Natural killer cell treated with Interleukin-12 subunit alpha and Interleukin-12 subunit beta and Interleukin-15 and Interleukin-18, amount 100 ng/mL, for 72 hours (primary cell): ENCODE measurements around the gene ANAPC15. TPM values are rescaled to one million over a fixed set of nuclear protein-coding genes. Genes with fewer than 3 reads are reported as not detected.

Source experiments
- ATAC-seq, 2 donors: fragments of 150-1000 bp; cut with Tn5 transposase in 1 of 2; sonication (Bioruptor Pico), chemical (Tn5 transposase) in 1 of 2; 2 replicates each; pipeline ENCODE4 v1.10.0; 2021
- DNase-seq: peaks from one replicate; pipeline ENCODE4 v3.0.0; 2022; ENCODE audit warnings: low spot score
- H3K27ac Mint-ChIP-seq, 2 donors: 1 replicate in 1 of 2; 2 replicates in 1 of 2; pipeline ENCODE4 v1.8.0; 2022; ENCODE audit warnings: mixed read lengths in 2 of 2, mild to moderate bottlenecking in 1 of 2, moderate library complexity in 1 of 2
- H3K27me3 Mint-ChIP-seq, 2 donors: 1 replicate in 1 of 2; 2 replicates in 1 of 2; pipeline ENCODE4 v1.8.0; 2022; ENCODE audit warnings: mixed read lengths in 2 of 2
- H3K36me3 Mint-ChIP-seq: one replicate; pipeline ENCODE4 v1.8.0; 2022; ENCODE audit warnings: mixed read lengths
- H3K4me1 Mint-ChIP-seq, 2 donors: 1 replicate in 1 of 2; 2 replicates in 1 of 2; pipeline ENCODE4 v1.8.0; 2022; ENCODE audit warnings: low read depth in 2 of 2, mixed read lengths in 2 of 2, mild to moderate bottlenecking in 1 of 2
- H3K4me3 Mint-ChIP-seq: one replicate; pipeline ENCODE4 v1.8.0; 2022; ENCODE audit warnings: mixed read lengths
- H3K9me3 Mint-ChIP-seq: 2 replicates; pipeline ENCODE4 v1.8.0; 2022; ENCODE audit warnings: mixed read lengths
- total RNA-seq, 2 donors: library from RNA; stranded (reverse); gene quantifications; one replicate each; pipeline ENCODE4 v1.2.3, GENCODE V29; 2022

ANAPC15 gene
- total RNA-seq, 2 donors from 2014 or later = 37.4 to 37.7 TPM

GRCh38 chr11:72116019-72116755, 3.7 kb upstream of the ANAPC15 start:
- H3K27ac Mint-ChIP-seq = no peak overlapping the region
- H3K4me1 Mint-ChIP-seq = peaks cover 15 to 21% of the 10 kb centered on the region in 2 donors
- H3K9me3 Mint-ChIP-seq = no peaks in the 10 kb centered on the region
- no peaks in the 10 kb centered on the region for H3K36me3 Mint-ChIP-seq
- ATAC-seq (no peak), DNase-seq (no peak)
- H3K4me3 Mint-ChIP-seq = no peak overlapping the region
- peaks cover 15 to 16% of the 10 kb centered on the region in 2 donors for H3K27me3 Mint-ChIP-seq

DNA sequence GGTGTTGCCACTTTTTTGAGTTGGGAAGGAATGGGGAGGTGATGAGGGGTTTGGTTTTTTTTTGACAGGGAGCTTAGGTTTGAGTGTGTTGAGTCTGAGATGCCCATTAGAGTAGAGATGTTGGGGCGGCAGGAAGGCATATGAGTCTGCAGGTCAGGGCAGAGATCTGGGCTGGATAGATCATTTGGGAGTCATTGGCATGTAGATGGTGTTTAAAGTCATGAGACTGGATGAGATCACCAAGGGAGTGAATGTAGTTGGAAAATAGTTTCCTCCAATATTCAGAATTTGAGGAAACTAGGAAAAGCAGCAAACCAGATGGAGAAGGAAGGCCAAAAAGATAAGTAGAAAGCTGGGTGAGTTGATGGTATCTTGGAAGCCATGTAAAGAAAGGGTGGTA, 2.1 kb upstream of the ANAPC15 start:
- Mint-ChIP-seq H3K4me1 (peaks cover 21 to 30% of the 10 kb centered on the region in 2 donors), H3K27me3 (peaks cover 10 to 12% of the 10 kb centered on the region in 2 donors), H3K4me3 (no peak overlapping the region), H3K9me3 (no peaks in the 10 kb centered on the region), H3K27ac (peak overlapping the region in 1 of 2 donors; percentile 94), H3K36me3 (peaks cover 6% of the 10 kb centered on the region)
- DNase-seq (no peak), ATAC-seq (no peak)

DNA sequence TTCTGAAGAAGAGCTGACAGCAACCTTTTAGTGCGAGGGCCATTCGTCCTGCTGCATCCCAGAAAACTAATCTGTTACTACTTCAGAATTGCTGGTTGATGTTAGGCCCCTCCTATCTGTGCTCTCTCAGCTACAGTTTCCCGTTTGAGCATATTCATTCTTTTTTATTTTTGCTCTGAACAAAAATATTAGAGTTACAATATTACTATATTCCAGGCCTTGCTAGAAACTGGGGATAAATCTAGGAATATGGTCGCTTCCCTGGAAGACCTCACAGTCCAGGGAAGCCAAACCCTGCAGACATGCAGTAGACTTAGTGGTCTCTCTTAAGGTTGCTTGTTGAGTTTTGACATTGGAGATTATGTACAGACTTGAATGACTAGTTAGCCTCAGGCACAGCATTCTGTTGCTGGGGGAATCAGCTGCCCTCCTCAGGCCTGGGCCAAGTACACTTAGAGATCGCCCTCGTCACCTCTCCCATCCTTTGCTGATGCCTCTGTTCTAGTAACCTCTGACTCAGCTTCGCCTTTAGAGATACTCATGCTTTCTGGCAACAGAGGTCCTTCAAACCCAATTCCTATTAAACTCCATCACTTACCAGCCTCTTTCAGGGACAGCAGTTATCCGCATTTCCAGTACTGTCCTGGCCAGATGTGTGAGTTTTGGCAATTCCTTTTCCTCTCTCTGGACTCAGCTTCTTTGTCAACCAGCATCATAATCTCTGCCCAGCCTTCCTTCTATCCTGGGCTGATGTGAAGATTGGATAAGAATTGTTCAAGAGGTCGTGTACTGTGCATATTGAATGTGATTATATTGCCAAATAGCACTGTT, 698 bp upstream of the ANAPC15 start:
- peaks cover 10 to 12% of the 10 kb centered on the region in 2 donors for H3K27me3 Mint-ChIP-seq
- peak overlapping the region; percentile 94 to 95 for H3K27ac Mint-ChIP-seq
- DNase-seq (no peak), ATAC-seq (no peak)
- H3K9me3 Mint-ChIP-seq = no peaks in the 10 kb centered on the region
- H3K4me1 Mint-ChIP-seq = peaks cover 21 to 30% of the 10 kb centered on the region in 2 donors
- peak overlapping the region; percentile 88 for H3K4me3 Mint-ChIP-seq
- H3K36me3 Mint-ChIP-seq = peaks cover 6% of the 10 kb centered on the region

GRCh38 chr11:72111300-72112142, 974 bp downstream of the ANAPC15 start:
- DNase-seq (no peak), ATAC-seq (no peak)
- Mint-ChIP-seq H3K27me3 (peaks cover 9 to 10% of the 10 kb centered on the region in 2 donors), H3K9me3 (no peaks in the 10 kb centered on the region), H3K4me1 (peaks cover 21 to 30% of the 10 kb centered on the region in 2 donors), H3K36me3 (peaks cover 6% of the 10 kb centered on the region), H3K27ac (peak overlapping the region; percentile 94 to 95), H3K4me3 (peak overlapping the region; percentile 88)

- no peak within 1 kb of the TSS for H3K4me3 Mint-ChIP-seq
- no peaks in the 10 kb centered on the region for H3K9me3 Mint-ChIP-seq
- H3K27ac Mint-ChIP-seq = peak within 1 kb of the TSS; percentile 91 to 92
These were observed 6.6 kb downstream of the ANAPC15 start, which contains the start of gene TOMT for GRCh38 chr11:72105888-72106287. Gene TOMT, plus strand, starts transcription at chr11:72105924. Its CDS starts 28 bp downstream, at chr11:72105952.

GRCh38 chr11:72103754-72104167, 8.7 kb downstream of the ANAPC15 start:
- DNase-seq (no peak), ATAC-seq (no peak)
- peaks cover 36 to 37% of the 10 kb centered on the region in 2 donors for H3K4me1 Mint-ChIP-seq
- H3K9me3 Mint-ChIP-seq = no peaks in the 10 kb centered on the region
- H3K36me3 Mint-ChIP-seq = peaks cover 5% of the 10 kb centered on the region
- H3K27ac Mint-ChIP-seq = peak overlapping the region; percentile 91 to 92
- H3K27me3 Mint-ChIP-seq = no peaks in the 10 kb centered on the region
- H3K4me3 Mint-ChIP-seq = peak overlapping the region; percentile 99

More at GRCh38 chr11:72105888-72106287, 6.6 kb downstream of the ANAPC15 start, which contains the start of gene TOMT:
- Mint-ChIP-seq H3K27me3 (no peaks in the 10 kb centered on the region), H3K4me1 (peaks cover 32 to 36% of the 10 kb centered on the region in 2 donors), H3K36me3 (peaks cover 11% of the 10 kb centered on the region)
- ATAC-seq (no peak), DNase-seq (no peak)

DNA sequence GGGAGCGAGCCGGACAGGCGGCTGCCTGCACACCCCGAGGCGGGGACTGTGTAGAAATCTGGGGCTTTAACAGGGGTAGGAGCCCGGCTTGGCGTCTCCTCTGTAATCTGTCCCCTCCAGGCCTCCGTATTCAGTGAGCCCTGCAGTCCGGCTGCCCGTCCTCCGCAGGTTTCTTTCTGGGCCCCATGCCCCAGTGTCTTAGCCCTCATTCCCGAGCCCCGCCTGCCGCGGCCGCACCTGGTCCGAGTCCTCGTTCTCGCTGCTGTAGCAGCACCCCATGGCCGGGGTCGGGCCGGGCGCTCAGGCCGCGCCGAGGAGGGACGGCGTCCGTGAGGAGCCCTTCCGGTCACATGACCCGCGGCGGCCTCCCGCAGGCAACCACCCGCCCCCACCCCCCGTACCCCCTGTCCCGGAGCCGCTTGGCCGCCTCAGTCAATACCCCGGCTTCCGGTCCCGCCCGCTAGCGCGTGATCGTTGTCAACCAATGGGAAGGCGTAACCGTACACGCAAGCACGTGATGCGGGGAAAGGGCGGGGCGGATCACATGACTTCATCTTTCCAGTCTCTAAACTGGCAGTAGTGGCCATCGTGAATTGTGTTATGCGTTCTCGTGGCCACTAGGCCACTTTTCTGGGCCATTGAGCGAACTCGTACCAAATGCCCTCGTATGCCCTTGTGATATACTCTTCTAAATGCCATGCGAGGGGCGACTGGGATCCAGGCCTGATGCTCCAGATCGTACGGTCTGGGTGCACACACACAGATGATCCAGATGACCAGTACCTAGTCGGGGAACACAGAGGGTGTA, 9.3 kb downstream of the ANAPC15 start, which contains the start of gene LAMTOR1:
LAMTOR1 (minus strand) TSS at position 352 of the 808 bp plus-strand sequence; CDS start at position 279, 73 bp downstream.
- Mint-ChIP-seq H3K4me1 (peaks cover 37 to 38% of the 10 kb centered on the region in 2 donors), H3K27ac (peak within 1 kb of the TSS; percentile 91 to 92), H3K27me3 (no peaks in the 10 kb centered on the region), H3K4me3 (peak within 1 kb of the TSS; percentile 99), H3K36me3 (peaks cover 5% of the 10 kb centered on the region), H3K9me3 (no peaks in the 10 kb centered on the region)
- DNase-seq (peak; percentile 99), ATAC-seq (peak; percentile 98)

DNA sequence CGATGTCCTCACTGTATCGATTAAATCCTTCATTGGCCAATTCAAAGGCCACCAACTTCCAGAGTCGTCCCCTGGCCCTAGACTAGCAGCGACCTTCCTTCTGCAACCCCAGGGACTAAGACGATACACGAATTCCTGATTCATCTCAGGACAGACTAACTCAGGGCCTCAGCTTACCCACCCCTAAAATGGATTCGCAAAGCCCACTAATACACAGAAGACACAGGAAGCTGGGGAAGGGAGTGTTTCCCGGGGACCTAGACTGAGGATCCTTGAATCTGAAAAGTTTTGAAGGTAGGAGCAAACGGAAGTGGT, 9.9 kb downstream of the ANAPC15 start:
- ATAC-seq = no peak
- Mint-ChIP-seq H3K4me3 (peak overlapping the region; percentile 99), H3K27ac (peak overlapping the region; percentile 91 to 92), H3K27me3 (no peaks in the 10 kb centered on the region), H3K4me1 (peaks cover 37 to 43% of the 10 kb centered on the region in 2 donors), H3K36me3 (peaks cover 5% of the 10 kb centered on the region), H3K9me3 (no peaks in the 10 kb centered on the region)
- no peak for DNase-seq

DNA sequence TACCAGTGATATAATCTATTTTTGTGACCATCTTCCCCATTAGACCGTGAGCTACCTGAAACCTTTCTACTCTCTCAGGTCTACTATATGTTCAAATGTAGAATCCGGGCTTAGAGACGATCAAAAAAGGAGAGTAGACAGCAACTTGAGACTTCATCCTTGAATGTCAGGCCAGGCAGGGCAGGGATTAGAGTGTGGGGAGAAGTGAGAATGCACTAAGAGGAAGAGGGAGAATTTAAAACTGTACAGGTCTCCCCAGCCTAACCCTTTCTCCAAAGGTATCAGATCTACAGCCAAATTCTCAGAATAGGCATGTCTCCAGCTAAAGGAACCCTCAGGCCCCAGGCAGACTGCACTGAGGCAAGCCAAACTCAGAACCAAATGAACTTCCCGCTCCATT, 10.3 kb downstream of the ANAPC15 start:
- Mint-ChIP-seq H3K36me3 (peaks cover 5% of the 10 kb centered on the region), H3K9me3 (no peaks in the 10 kb centered on the region), H3K27ac (peak overlapping the region; percentile 91 to 92), H3K4me1 (peaks cover 37 to 43% of the 10 kb centered on the region in 2 donors), H3K27me3 (no peaks in the 10 kb centered on the region), H3K4me3 (peak overlapping the region; percentile 99)
- ATAC-seq (no peak), DNase-seq (no peak)

- peaks cover 5% of the 10 kb centered on the region for H3K36me3 Mint-ChIP-seq
- ATAC-seq (no peak), DNase-seq (no peak)
- no peaks in the 10 kb centered on the region for H3K9me3 Mint-ChIP-seq
- no peak overlapping the region for H3K4me3 Mint-ChIP-seq
- peak overlapping the region; percentile 91 to 92 for H3K27ac Mint-ChIP-seq
- peaks cover 37 to 43% of the 10 kb centered on the region in 2 donors for H3K4me1 Mint-ChIP-seq
- no peaks in the 10 kb centered on the region for H3K27me3 Mint-ChIP-seq
These were observed 12.0 kb downstream of the ANAPC15 start for GRCh38 chr11:72100462-72100861.

- H3K27me3 Mint-ChIP-seq = no peaks in the 10 kb centered on the region
- H3K36me3 Mint-ChIP-seq = peaks cover 5% of the 10 kb centered on the region
- peaks cover 37 to 43% of the 10 kb centered on the region in 2 donors for H3K4me1 Mint-ChIP-seq
- no peaks in the 10 kb centered on the region for H3K9me3 Mint-ChIP-seq
- no peak for ATAC-seq
- DNase-seq = no peak
- H3K4me3 Mint-ChIP-seq = no peak overlapping the region
- H3K27ac Mint-ChIP-seq = peak overlapping the region in 1 of 2 donors; percentile 91
These were observed 12.5 kb downstream of the ANAPC15 start for GRCh38 chr11:72100009-72100408.

- no peaks in the 10 kb centered on the region for H3K27me3 Mint-ChIP-seq
- H3K4me1 Mint-ChIP-seq = peaks cover 29 to 34% of the 10 kb centered on the region in 2 donors
- ATAC-seq (no peak), DNase-seq (no peak)
- no peak overlapping the region for H3K4me3 Mint-ChIP-seq
- peak overlapping the region in 1 of 2 donors; percentile 29 for H3K27ac Mint-ChIP-seq
- H3K36me3 Mint-ChIP-seq = peaks cover 5% of the 10 kb centered on the region
- H3K9me3 Mint-ChIP-seq = no peaks in the 10 kb centered on the region
These were observed 13.8 kb downstream of the ANAPC15 start for GRCh38 chr11:72098741-72099140.
